IMR-90 (cell line): ENCODE data around the gene GGN. TPM values are rescaled to one million over a fixed set of nuclear protein-coding genes. Genes with fewer than 3 reads are reported as not detected.

ENCODE experiments used
- ATAC-seq: fragments of 200-7000 bp; cut with Tn5 transposase; 2 replicates; pipeline ENCODE4 v1.9.1; 2020; ENCODE audit warnings: low read depth, mild to moderate bottlenecking, moderate library complexity
- BruUV-seq: library from RNA; stranded (reverse); fragments of 400-500 nt; replicated peaks from 2 replicates; lab custom pipeline; 2021; lab: Mats Ljungman, UMichigan
- CTCF ChIA-PET: fragments of 300-600 bp; formaldehyde crosslinking; extraction: SDS; loops from one replicate; lab custom pipeline; 2021; ENCODE audit warnings: antibody characterized with exemption; lab: Yijun Ruan, JAX
- POLR2A ChIA-PET: fragments of 300-600 bp; sonication (Branson Sonifier 250); formaldehyde crosslinking; loops from one replicate; lab custom pipeline; 2022; ENCODE audit warnings: antibody characterized with exemption; ENCODE audit not compliant: unreplicated experiment; lab: Charles Lee
- DNase-seq: peaks from one replicate; pipeline ENCODE4 v3.0.0; 2013
- H2AFZ ChIP-seq: replicated peaks from 2 replicates; pipeline ENCODE3; 2013; ENCODE audit warnings: low read length, mild to moderate bottlenecking; ENCODE audit not compliant: poor library complexity
- H2AK5ac ChIP-seq: 2 replicates; pipeline ENCODE4 v1.6.1; 2013; ENCODE audit warnings: low read depth, low read length, inconsistent platforms
- H2AK9ac ChIP-seq: replicated peaks from 2 replicates; pipeline ENCODE3; 2013; ENCODE audit warnings: mild to moderate bottlenecking, low read depth, low read length, moderate library complexity; ENCODE audit not compliant: poor library complexity
- H2BK120ac ChIP-seq: 2 replicates; pipeline ENCODE4 v1.6.1; 2013; ENCODE audit warnings: low read depth, low read length, inconsistent platforms
- H2BK15ac ChIP-seq: 3 replicates; pipeline ENCODE4 v1.6.1; 2013; ENCODE audit warnings: low read depth, low read length, inconsistent platforms
- H2BK20ac ChIP-seq: 2 replicates; pipeline ENCODE4 v1.6.1; 2013; ENCODE audit warnings: low read depth, mild to moderate bottlenecking, inconsistent platforms, low read length, moderate library complexity
- H2BK5ac ChIP-seq: 2 replicates; pipeline ENCODE4 v1.6.1; 2013; ENCODE audit warnings: mild to moderate bottlenecking, low read depth, low read length, inconsistent platforms; ENCODE audit not compliant: poor library complexity, severe bottlenecking
- H3K14ac ChIP-seq: replicated peaks from 2 replicates; pipeline ENCODE4 v1.6.1; 2013; ENCODE audit warnings: low read depth, low read length, inconsistent platforms
- H3K18ac ChIP-seq: 2 replicates; pipeline ENCODE4 v1.6.1; 2013; ENCODE audit warnings: low read depth, low read length, control low read depth
- H3K23ac ChIP-seq: 2 replicates; pipeline ENCODE4 v1.6.1; 2013; ENCODE audit warnings: low read depth, low read length, inconsistent platforms
- H3K27ac ChIP-seq: 2 replicates; pipeline ENCODE4 v1.5.1; 2013; ENCODE audit warnings: mild to moderate bottlenecking, control low read depth, low read length; ENCODE audit not compliant: insufficient read depth
- H3K27me3 ChIP-seq: 2 replicates; pipeline ENCODE4 v1.6.1; 2013; ENCODE audit warnings: low read length; ENCODE audit not compliant: control insufficient read depth, insufficient read depth
- H3K36me3 ChIP-seq: 2 replicates; pipeline ENCODE4 v1.6.1; 2013; ENCODE audit warnings: low read length, mixed read lengths; ENCODE audit not compliant: control insufficient read depth, insufficient read depth
- H3K4ac ChIP-seq: 2 replicates; pipeline ENCODE4 v1.6.1; 2013; ENCODE audit warnings: low read depth, low read length, inconsistent platforms
- H3K4me1 ChIP-seq: 2 replicates; pipeline ENCODE4 v1.6.1; 2013; ENCODE audit warnings: low read length, mixed read lengths; ENCODE audit not compliant: control insufficient read depth, insufficient read depth
- H3K4me2 ChIP-seq: 2 replicates; pipeline ENCODE4 v1.6.1; 2013; ENCODE audit warnings: low read depth, mild to moderate bottlenecking, control low read depth, low read length, moderate library complexity
- H3K4me3 ChIP-seq: 2 replicates; pipeline ENCODE4 v1.5.1; 2013; ENCODE audit warnings: low read depth, mild to moderate bottlenecking, control low read depth, low read length, moderate library complexity; ENCODE audit not compliant: insufficient read depth
- H3K56ac ChIP-seq: 2 replicates; pipeline ENCODE4 v1.6.1; 2013; ENCODE audit warnings: low read length, inconsistent platforms; ENCODE audit not compliant: insufficient read depth; ENCODE audit errors: extremely low read depth
- H3K79me1 ChIP-seq, 2 experiments: 2 replicates each; pipeline ENCODE4 v1.6.1; 2013; ENCODE audit warnings: low read length in 2 of 2, inconsistent platforms in 1 of 2, low read depth in 1 of 2
- H3K9ac ChIP-seq: 2 replicates; pipeline ENCODE4 v1.6.1; 2013; ENCODE audit warnings: low read depth, low read length, control low read depth
- H3K9me1 ChIP-seq: 2 replicates; pipeline ENCODE4 v1.6.1; 2013; ENCODE audit warnings: low read length, inconsistent platforms; ENCODE audit not compliant: insufficient read depth
- H3K9me3 ChIP-seq: 2 replicates; pipeline ENCODE4 v1.6.1; 2013; ENCODE audit warnings: low read length; ENCODE audit not compliant: control insufficient read depth, insufficient read depth
- H4K20me1 ChIP-seq: 2 replicates; pipeline ENCODE4 v1.6.1; 2013; ENCODE audit warnings: low read length, inconsistent platforms; ENCODE audit not compliant: insufficient read depth
- H4K5ac ChIP-seq: 2 replicates; pipeline ENCODE4 v1.6.1; 2013; ENCODE audit warnings: mild to moderate bottlenecking, low read depth, low read length, control low read depth
- H4K8ac ChIP-seq, 2 experiments: 2 replicates each; pipeline ENCODE4 v1.6.1; 2013; ENCODE audit warnings: low read depth in 2 of 2, low read length in 2 of 2, control low read depth in 1 of 2, inconsistent platforms in 1 of 2
- H4K91ac ChIP-seq: 2 replicates; pipeline ENCODE4 v1.6.1; 2013; ENCODE audit warnings: low read depth, low read length, inconsistent platforms; ENCODE audit not compliant: insufficient read depth
- BHLHE40 ChIP-seq: fragments of 150-350 bp; IDR thresholded peaks from 2 replicates; pipeline ENCODE4 v1.6.1; 2016; ENCODE audit warnings: mild to moderate bottlenecking, low read depth, low read length
- CEBPB ChIP-seq: IDR thresholded peaks from 2 replicates; pipeline ENCODE4 v1.6.1; 2012; ENCODE audit warnings: low read depth, low read length, improper control_type of control experiment
- CHD1 ChIP-seq: IDR thresholded peaks from 2 replicates; pipeline ENCODE4 v1.6.1; 2012; ENCODE audit warnings: low read depth, low read length, improper control_type of control experiment
- CTCF ChIP-seq: conservative IDR thresholded peaks from 2 replicates; pipeline ENCODE4 v1.5.1; 2012; ENCODE audit warnings: mild to moderate bottlenecking, low read depth, low read length, improper control_type of control experiment
- ELK1 ChIP-seq: fragments of 150-350 bp; IDR thresholded peaks from 2 replicates; pipeline ENCODE4 v1.6.1; 2016; ENCODE audit warnings: low read depth, mild to moderate bottlenecking, low read length, moderate library complexity, borderline replicate concordance
- FOS ChIP-seq: fragments of 150-350 bp; IDR thresholded peaks from 2 replicates; pipeline ENCODE4 v1.6.1; 2016; ENCODE audit warnings: low read depth, low read length
- MAFK ChIP-seq: IDR thresholded peaks from 2 replicates; pipeline ENCODE4 v1.6.1; 2012; ENCODE audit warnings: low read depth, low read length, improper control_type of control experiment
- MAZ ChIP-seq: IDR thresholded peaks from 2 replicates; pipeline ENCODE4 v1.6.1; 2012; ENCODE audit warnings: low read depth, mild to moderate bottlenecking, low read length, improper control_type of control experiment, moderate library complexity, borderline replicate concordance
- MXI1 ChIP-seq: IDR thresholded peaks from 2 replicates; pipeline ENCODE4 v1.6.1; 2012; ENCODE audit warnings: low read depth, mild to moderate bottlenecking, low read length, moderate library complexity, borderline replicate concordance
- NFE2L2 ChIP-seq: fragments of 150-350 bp; IDR thresholded peaks from 2 replicates; pipeline ENCODE4 v1.6.1; 2016; ENCODE audit warnings: low read depth, mild to moderate bottlenecking, low read length
- POLR2A ChIP-seq: IDR thresholded peaks from 2 replicates; pipeline ENCODE4 v1.6.1; 2012; ENCODE audit warnings: mild to moderate bottlenecking, low read depth, low read length
- RAD21 ChIP-seq: IDR thresholded peaks from 2 replicates; pipeline ENCODE4 v1.6.1; 2012; ENCODE audit warnings: low read length, improper control_type of control experiment
- RCOR1 ChIP-seq: IDR thresholded peaks from 2 replicates; pipeline ENCODE4 v1.6.1; 2012; ENCODE audit warnings: mild to moderate bottlenecking, low read length, improper control_type of control experiment; ENCODE audit not compliant: insufficient replicate concordance
- RFX5 ChIP-seq: IDR thresholded peaks from 2 replicates; pipeline ENCODE4 v1.8.0; 2012; ENCODE audit warnings: low read depth, mild to moderate bottlenecking, low read length, moderate library complexity
- SMC3 ChIP-seq: fragments of 150-350 bp; IDR thresholded peaks from 2 replicates; pipeline ENCODE4 v1.6.1; 2016; ENCODE audit warnings: low read depth, mild to moderate bottlenecking, antibody characterized with exemption, low read length, moderate library complexity
- USF2 ChIP-seq: fragments of 150-350 bp; IDR thresholded peaks from 2 replicates; pipeline ENCODE4 v1.6.1; 2017; ENCODE audit warnings: mild to moderate bottlenecking, antibody characterized with exemption, low read length, low read depth
- WGBS, 2 experiments: methylation state at CpG; one replicate each; pipeline versions ENCODE4 v1.1.5 to v1.1.7; 2013; ENCODE audit warnings: missing lambda C conversion rate in 2 of 2; ENCODE audit not compliant: insufficient read length in 1 of 2; ENCODE audit errors: extremely low coverage in 2 of 2; 5-methylcytosine and 5-hydroxymethylcytosine counted together
- dilution Hi-C: fragments of 300-500 bp; cut with HindIII; formaldehyde crosslinking; loops from one replicate; pipeline ENCODE4 v1.14.3; 2018; ENCODE audit warnings: low sequenced_read_pairs; ENCODE audit not compliant: unreplicated experiment
- in situ Hi-C: fragments of 300-500 bp; cut with MboI; formaldehyde crosslinking; loops from 3 replicates; pipeline ENCODE4 v1.14.3; 2019; ENCODE audit warnings: low sequenced_read_pairs, inconsistent platforms, mixed read lengths
- intact Hi-C: fragments of 100-400 bp; cut with micrococcal nuclease; formaldehyde crosslinking; loops from 2 replicates; pipeline ENCODE4 v1.10.0; 2022
- polyA plus RNA-seq, 3 experiments: library from polyadenylated mRNA; depleted of rRNA; stranded (reverse); fragments of >200 nt; gene quantifications; 2 replicates each; pipeline ENCODE4 v1.2.3, GENCODE V29; 2012; ENCODE audit warnings: low replicate concordance in 1 of 3
- total RNA-seq: library from RNA; depleted of rRNA; stranded (reverse); fragments of >200 nt; gene quantifications from 2 replicates; pipeline ENCODE4 v1.2.3, GENCODE V29; 2012

The GGN gene
- total and polyA plus RNA-seq, 2 of the 4 experiments (the other 2 are of a cell fraction): under 0.01 to 0.65 TPM

- Histone ChIP-seq H3K27ac (no peak overlapping the region), H3K4me3 (no peak overlapping the region), H3K36me3 (no peaks in the 10 kb centered on the region), H3K4ac (no peak overlapping the region), H4K91ac (no peak overlapping the region), H2AK9ac (no peak overlapping the region), H3K79me1 (no peaks in the 10 kb centered on the region), H2BK5ac (no peak overlapping the region), H2AFZ (no peak overlapping the region), H2AK5ac (no peak overlapping the region), H3K56ac (no peak overlapping the region), H2BK15ac (no peak overlapping the region), H3K9ac (no peak overlapping the region), H3K9me1 (no peaks in the 10 kb centered on the region), H3K23ac (no peak overlapping the region), H3K4me1 (no peaks in the 10 kb centered on the region), H2BK120ac (no peak overlapping the region), H3K9me3 (no peaks in the 10 kb centered on the region), H3K27me3 (peaks cover 25% of the 10 kb centered on the region), H4K5ac (no peak overlapping the region), H2BK20ac (no peak overlapping the region), H4K8ac (no peak overlapping the region), H3K18ac (no peak overlapping the region), H4K20me1 (0 out of 2 replicates have a peak, but pooled peaks cover 3% of the 10 kb centered on the region), H3K14ac (no peak overlapping the region), H3K4me2 (no peak overlapping the region)
- 40% methylated on average over 1 of the region's 12 CpGs; no CpG with 5 or more reads in 1 of the 2 experiments for WGBS, 2 experiments
- DNase-seq: no peak
- ChIA-PET CTCF (no interaction called here), POLR2A (interaction anchor here (0.7 kb wide), 1 partner anchor 133 kb away, joined by 11 read pairs; no protein-coding TSS in a partner anchor)
- intact Hi-C loops: no loop called here
- no peak for TF ChIP-seq RAD21
- TF ChIP-seq NFE2L2: no peak
- TF ChIP-seq RCOR1: no peak
- TF ChIP-seq SMC3: no peak
- TF ChIP-seq RFX5: no peak
- no peak for TF ChIP-seq MAZ
- TF ChIP-seq MAFK: no peak
- TF ChIP-seq USF2: no peak
- TF ChIP-seq CTCF: no peak
- no peak for TF ChIP-seq CHD1
- TF ChIP-seq CEBPB: no peak
- TF ChIP-seq ELK1: no peak
- TF ChIP-seq MXI1: no peak
- no peak for TF ChIP-seq POLR2A
- TF ChIP-seq BHLHE40: no peak
- TF ChIP-seq FOS: no peak
- in situ Hi-C loops: no loop called here
- no TSS peak for BruUV-seq
- dilution Hi-C loops: no loop called here
- ATAC-seq: no peak
Measured at GRCh38 chr19:38367041-38367440, 20.8 kb downstream of the GGN start.
